GM21825 (cell line): ENCODE data around the gene KRT36.

Experiments used
- ATAC-seq: cut with Tn5 transposase; IDR thresholded peaks from one replicate; pipeline ENCODE4 v1.9.1; 2021; ENCODE audit warnings: mild to moderate bottlenecking, moderate library complexity; ENCODE audit not compliant: unreplicated experiment

KRT36 gene

GRCh38 chr17:41444186-41444585, 45.5 kb downstream of the KRT36 start:
- no peak for ATAC-seq

DNA sequence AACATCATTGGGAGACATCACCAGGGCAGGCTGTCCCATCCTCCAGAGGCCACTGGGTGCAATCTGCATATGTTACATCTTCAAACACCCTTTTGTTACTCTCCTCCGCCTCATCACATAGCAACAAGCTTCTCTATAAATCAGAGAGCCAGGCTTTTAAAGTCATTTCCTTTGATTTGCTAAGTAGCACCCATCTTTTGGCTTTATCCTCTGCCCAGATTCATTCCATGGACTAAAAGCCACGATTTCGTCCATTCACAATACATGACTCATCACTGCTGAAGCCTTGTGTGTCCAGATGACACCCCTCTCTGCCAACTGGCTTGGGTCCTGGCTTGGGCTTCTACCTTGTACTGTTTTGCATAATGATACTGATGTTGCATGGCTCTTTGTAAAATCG, 47.0 kb downstream of the KRT36 start:
- ATAC-seq: no peak

- no peak for ATAC-seq
These were observed 49.1 kb downstream of the KRT36 start, which contains the start of gene KRT38 for GRCh38 chr17:41440531-41441033. Gene KRT38 (minus strand): TSS chr17:41440983. CDS start chr17:41440921, 62 bp downstream.

GRCh38 chr17:41439375-41439774, 50.3 kb downstream of the KRT36 start:
- no peak for ATAC-seq

GRCh38 chr17:41437769-41438168, 51.9 kb downstream of the KRT36 start:
- no peak for ATAC-seq

DNA sequence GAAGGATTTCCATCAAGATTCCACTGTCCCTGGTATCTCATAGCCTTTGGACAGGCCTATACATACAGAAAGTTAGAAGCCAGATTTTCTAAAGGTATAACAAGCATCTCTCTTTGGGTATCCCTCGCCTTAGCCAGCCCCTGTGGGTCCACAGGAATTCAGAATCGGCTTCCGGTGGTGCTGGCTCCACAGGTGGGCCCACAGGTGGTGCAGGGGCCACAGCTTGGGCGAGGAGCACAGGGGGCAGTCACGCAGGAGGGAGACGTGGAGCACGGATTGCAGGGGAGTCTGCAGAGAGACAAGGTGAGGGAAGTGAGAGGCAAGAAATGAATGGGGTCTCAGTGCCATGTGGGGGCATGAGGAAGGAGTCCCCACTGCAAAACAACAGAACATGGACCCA, 52.5 kb downstream of the KRT36 start:
- ATAC-seq: no peak
